ENCODE results near the gene IFNGR1.

DNA sequence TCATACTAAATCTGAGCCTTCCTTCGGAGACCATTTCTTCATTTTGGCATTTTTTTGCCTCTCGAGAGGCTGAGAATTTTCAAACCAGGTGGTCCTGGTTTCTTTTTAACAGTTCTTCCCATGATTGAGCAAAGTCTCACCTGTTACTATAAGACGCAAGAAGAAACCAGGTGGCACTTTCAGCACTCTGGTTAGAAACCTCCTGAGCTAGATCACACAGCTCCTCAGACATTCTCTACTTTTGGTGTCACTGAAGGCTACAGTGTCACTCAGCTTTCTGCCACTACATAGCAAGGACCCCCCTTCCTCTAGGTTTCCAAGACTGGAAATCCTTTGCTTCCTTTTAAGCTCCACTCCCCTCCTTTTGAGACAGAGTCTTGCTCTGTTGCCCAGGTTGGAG, 7.3 kb downstream of the IFNGR1 start:
- TF ChIP-seq CTCF (IDR thresholded peaks at IDR 0.05) (no peak), POLR2A (IDR thresholded peaks at IDR 0.05) (no peak)

Measured in right lobe of liver (tissue), 4 donors.